H9 (cell line): ENCODE results near the gene EPM2A. TPM values are rescaled to one million over a fixed set of nuclear protein-coding genes. Genes with fewer than 3 reads are reported as not detected.

Source experiments
- DNase-seq: peaks from one replicate; pipeline ENCODE4 v3.0.0-alpha.2; 2017
- H2AFZ ChIP-seq: one replicate; pipeline ENCODE4 v1.6.1; 2013; ENCODE audit warnings: mild to moderate bottlenecking, low read length, control low read depth, moderate library complexity
- H2AK5ac ChIP-seq: 2 replicates; pipeline ENCODE4 v1.6.1; 2013; ENCODE audit warnings: low read length, control low read depth, mixed read lengths; ENCODE audit not compliant: insufficient read length
- H2BK120ac ChIP-seq: one replicate; pipeline ENCODE4 v1.6.1; 2013; ENCODE audit warnings: low read depth, mild to moderate bottlenecking, low read length, control low read depth, inconsistent platforms; ENCODE audit not compliant: poor library complexity, severe bottlenecking
- H2BK12ac ChIP-seq: 2 replicates; pipeline ENCODE4 v1.6.1; 2013; ENCODE audit warnings: low read length, control low read depth, mixed read lengths, low read depth; ENCODE audit not compliant: insufficient read length
- H2BK15ac ChIP-seq: 2 replicates; pipeline ENCODE4 v1.6.1; 2013; ENCODE audit warnings: low read depth, low read length, control low read depth
- H2BK20ac ChIP-seq: one replicate; pipeline ENCODE4 v1.6.1; 2013; ENCODE audit warnings: low read depth, mild to moderate bottlenecking, low read length, control low read depth, inconsistent platforms; ENCODE audit not compliant: poor library complexity, severe bottlenecking
- H2BK5ac ChIP-seq: 2 replicates; pipeline ENCODE4 v1.6.1; 2013; ENCODE audit warnings: low read length, control low read depth, mixed read lengths; ENCODE audit not compliant: insufficient read length
- H3K14ac ChIP-seq: 2 replicates; pipeline ENCODE4 v1.6.1; 2013; ENCODE audit warnings: low read length, control low read depth; ENCODE audit not compliant: insufficient read depth
- H3K18ac ChIP-seq: 2 replicates; pipeline ENCODE4 v1.6.1; 2013; ENCODE audit warnings: low read depth, mild to moderate bottlenecking, mixed read lengths, low read length, control low read depth; ENCODE audit not compliant: insufficient read length
- H3K23ac ChIP-seq: 2 replicates; pipeline ENCODE4 v1.6.1; 2013; ENCODE audit warnings: low read length, control low read depth, mixed read lengths, low read depth; ENCODE audit not compliant: insufficient read length
- H3K23me2 ChIP-seq: 2 replicates; pipeline ENCODE4 v1.6.1; 2013; ENCODE audit warnings: low read depth, mild to moderate bottlenecking, mixed read lengths, low read length, control low read depth; ENCODE audit not compliant: insufficient read length, poor library complexity, severe bottlenecking
- H3K27ac ChIP-seq: 2 replicates; pipeline ENCODE4 v1.5.1; 2013; ENCODE audit warnings: low read length, control low read depth, mixed read lengths, low read depth; ENCODE audit not compliant: insufficient read length
- H3K27me3 ChIP-seq: 2 replicates; pipeline ENCODE4 v1.6.1; 2013; ENCODE audit warnings: low read length, control low read depth, inconsistent platforms; ENCODE audit not compliant: insufficient read depth
- H3K4ac ChIP-seq: 2 replicates; pipeline ENCODE4 v1.6.1; 2013; ENCODE audit warnings: low read depth, mild to moderate bottlenecking, control low read depth, inconsistent platforms, low read length, moderate library complexity
- H3K4me1 ChIP-seq: 2 replicates; pipeline ENCODE4 v1.6.1; 2013; ENCODE audit warnings: low read length, control low read depth, inconsistent platforms; ENCODE audit not compliant: insufficient read depth
- H3K4me2 ChIP-seq: 2 replicates; pipeline ENCODE4 v1.6.1; 2013; ENCODE audit warnings: low read length, control low read depth, mixed read lengths; ENCODE audit not compliant: insufficient read length, insufficient read depth
- H3K56ac ChIP-seq: 2 replicates; pipeline ENCODE4 v1.6.1; 2013; ENCODE audit warnings: low read depth, mild to moderate bottlenecking, mixed read lengths, low read length, control low read depth; ENCODE audit not compliant: insufficient read length
- H3K79me1 ChIP-seq: 2 replicates; pipeline ENCODE4 v1.6.1; 2013; ENCODE audit warnings: low read depth, mild to moderate bottlenecking, moderate library complexity, low read length, control low read depth, inconsistent platforms; ENCODE audit not compliant: insufficient read depth, poor library complexity, severe bottlenecking
- H3K79me2 ChIP-seq: 2 replicates; pipeline ENCODE4 v1.6.1; 2013; ENCODE audit warnings: low read length, control low read depth, inconsistent platforms; ENCODE audit not compliant: insufficient read depth
- H3K9ac ChIP-seq: 2 replicates; pipeline ENCODE4 v1.6.1; 2013; ENCODE audit warnings: low read length, control low read depth, mixed read lengths; ENCODE audit not compliant: insufficient read length; ENCODE audit errors: extremely low read depth
- H3K9me3 ChIP-seq: one replicate; pipeline ENCODE4 v1.6.1; 2013; ENCODE audit warnings: low read depth, low read length, inconsistent platforms; ENCODE audit not compliant: control insufficient read depth
- H3T11ph ChIP-seq: one replicate; pipeline ENCODE4 v1.6.1; 2013; ENCODE audit warnings: mild to moderate bottlenecking, low read length, control low read depth, inconsistent platforms
- H4K20me1 ChIP-seq: one replicate; pipeline ENCODE4 v1.6.1; 2013; ENCODE audit not compliant: control insufficient read depth, insufficient read length, insufficient read depth
- H4K5ac ChIP-seq: 2 replicates; pipeline ENCODE4 v1.6.1; 2013; ENCODE audit warnings: low read depth, mild to moderate bottlenecking, mixed read lengths, low read length, control low read depth; ENCODE audit not compliant: insufficient read length
- H4K8ac ChIP-seq: replicated peaks from 2 replicates; pipeline ENCODE4 v1.6.1; 2013; ENCODE audit warnings: low read length, control low read depth, mixed read lengths, low read depth; ENCODE audit not compliant: insufficient read length
- H4K91ac ChIP-seq: 2 replicates; pipeline ENCODE4 v1.6.1; 2013; ENCODE audit warnings: low read depth, mild to moderate bottlenecking, moderate library complexity, mixed read lengths, low read length, control low read depth; ENCODE audit not compliant: insufficient read length
- H3K27ac Mint-ChIP-seq, 3 experiments: 2 replicates in 2 of 3; 3 replicates in 1 of 3; pipeline ENCODE4 v1.8.0; 2020 to 2021; ENCODE audit warnings: mixed read lengths in 3 of 3, mild to moderate bottlenecking in 1 of 3, moderate library complexity in 1 of 3
- H3K27me3 Mint-ChIP-seq: 2 replicates; pipeline ENCODE4 v1.8.0; 2021; ENCODE audit warnings: low read depth, mild to moderate bottlenecking, moderate library complexity, mixed read lengths
- H3K36me3 Mint-ChIP-seq, 3 experiments: 2 replicates in 2 of 3; 3 replicates in 1 of 3; pipeline ENCODE4 v1.8.0; 2020 to 2021; ENCODE audit warnings: low read depth in 3 of 3, mixed read lengths in 3 of 3; ENCODE audit not compliant: insufficient read depth in 1 of 3
- H3K4me1 Mint-ChIP-seq, 2 experiments: 2 replicates each; pipeline ENCODE4 v1.8.0; 2020; ENCODE audit warnings: mixed read lengths in 2 of 2
- H3K4me3 Mint-ChIP-seq, 2 experiments: 2 replicates in 1 of 2; 3 replicates in 1 of 2; pipeline ENCODE4 v1.8.0; 2020 to 2021; ENCODE audit warnings: mild to moderate bottlenecking in 2 of 2, mixed read lengths in 2 of 2, moderate library complexity in 1 of 2
- H3K9me3 Mint-ChIP-seq, 2 experiments: 2 replicates in 1 of 2; 3 replicates in 1 of 2; pipeline ENCODE4 v1.8.0; 2020; ENCODE audit warnings: mild to moderate bottlenecking in 2 of 2, mixed read lengths in 2 of 2, moderate library complexity in 1 of 2
- CTCF ChIP-seq: fragments of 200-600 bp; sonication (generic); conservative IDR thresholded peaks from 3 replicates; pipeline ENCODE4 v1.8.0; 2021; ENCODE audit warnings: antibody characterized with exemption, mild to moderate bottlenecking
- WGBS: extraction: QIAGEN DNeasy Blood & Tissue Kit; methylation state at CpG from one replicate; pipeline ENCODE4 v1.1.7; 2013; ENCODE audit warnings: missing lambda C conversion rate, low lambda C conversion rate, mixed read lengths; ENCODE audit not compliant: insufficient read length; ENCODE audit errors: extremely low coverage; 5-methylcytosine and 5-hydroxymethylcytosine counted together
- total RNA-seq: library from RNA; stranded (reverse); gene quantifications from 2 replicates; pipeline ENCODE4 v1.2.1, GENCODE V29; 2021

The EPM2A gene
- total RNA-seq, 1 experiment from 2014 or later, result 8.2 TPM

DNA sequence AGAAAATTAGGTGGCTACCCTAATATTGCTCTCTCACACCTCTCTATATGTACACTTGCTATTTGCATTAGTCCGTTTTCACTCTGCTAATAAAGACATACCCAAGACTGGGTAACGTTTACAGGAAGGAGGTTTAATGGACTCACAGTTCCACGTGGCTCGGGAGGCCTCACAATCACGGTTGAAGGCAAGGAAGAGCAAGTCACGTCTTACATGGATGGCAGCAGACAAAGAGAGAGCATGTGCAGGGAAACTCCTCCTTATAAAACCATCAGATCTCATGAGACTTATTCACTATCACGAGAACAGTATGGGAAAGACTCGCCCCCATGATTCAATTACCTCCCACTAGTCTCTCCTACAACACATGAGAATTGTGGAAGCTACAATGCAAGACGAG, 53.4 kb downstream of the EPM2A start:
- no peak overlapping the region for H2BK120ac ChIP-seq

More for the DNA sequence above, 53.4 kb downstream of the EPM2A start:
- Histone ChIP-seq H3K4ac (no peak overlapping the region), H3K27ac (no peak overlapping the region), H3K27me3 (no peaks in the 10 kb centered on the region), H3K9ac (no peak overlapping the region), H4K91ac (no peak overlapping the region), H2AK5ac (no peak overlapping the region), H4K20me1 (no peaks in the 10 kb centered on the region), H3K79me2 (no peaks in the 10 kb centered on the region), H2BK15ac (no peak overlapping the region), H3K79me1 (no peaks in the 10 kb centered on the region), H3T11ph (no peak overlapping the region), H3K14ac (no peak overlapping the region), H2AFZ (no peak overlapping the region), H3K56ac (no peak overlapping the region), H2BK12ac (no peak overlapping the region), H2BK5ac (no peak overlapping the region), H2BK20ac (no peak overlapping the region), H3K4me2 (no peak overlapping the region), H3K23ac (no peak overlapping the region), H3K18ac (no peak overlapping the region), H3K4me1 (no peaks in the 10 kb centered on the region), H3K23me2 (no peaks in the 10 kb centered on the region), H3K9me3 (peaks cover 5% of the 10 kb centered on the region), H4K8ac (no peak overlapping the region), H4K5ac (no peak overlapping the region)
- Mint-ChIP-seq H3K36me3 (peaks cover 15 to 33% (median 24%) of the 10 kb centered on the region in 3 experiments), H3K4me3 (no peak overlapping the region), H3K27ac (no peak overlapping the region), H3K27me3 (no peaks in the 10 kb centered on the region; the same call in 1 of the 2 replicates), H3K9me3 (peaks cover 18 to 20% of the 10 kb centered on the region in 2 experiments), H3K4me1 (no peaks in the 10 kb centered on the region)
- DNase-seq, result no peak
- TF ChIP-seq CTCF, result no peak
- no CpG with 5 or more reads among the region's 9 CpGs for WGBS
